ENCODE results near the gene LAMB3.

Gene LAMB3

DNA sequence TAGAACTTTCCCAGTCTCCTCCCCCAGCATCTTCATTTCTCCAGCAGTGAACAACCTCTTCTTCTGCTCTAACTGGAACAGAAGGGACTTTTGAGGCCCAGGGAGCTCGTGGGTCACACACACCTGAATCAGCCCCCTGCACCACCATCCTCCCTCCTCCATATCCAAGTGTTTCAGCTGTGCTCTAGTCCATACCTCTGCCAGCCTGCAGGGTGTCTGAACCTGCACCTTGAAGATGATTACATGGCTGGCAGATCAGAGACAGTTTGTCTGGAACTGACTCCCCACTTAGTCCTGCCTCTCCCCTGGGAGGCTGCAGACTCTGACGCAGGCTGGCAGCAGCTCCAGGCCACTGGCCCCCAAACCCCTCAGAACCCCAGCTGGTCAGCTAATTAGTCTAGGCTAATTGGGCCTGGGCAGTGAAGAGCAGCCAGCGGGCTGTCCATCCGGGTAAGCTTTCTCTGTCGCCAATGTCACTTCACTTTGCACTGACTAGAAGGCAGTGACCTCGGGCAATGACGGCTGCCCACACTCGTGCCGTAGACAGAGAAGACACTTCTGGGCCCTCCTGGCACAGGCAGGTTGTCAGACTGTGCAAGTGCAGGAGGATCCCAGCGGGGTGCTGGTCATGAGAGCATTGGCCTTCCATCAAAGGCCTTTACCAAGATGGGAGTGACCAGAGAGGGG lies 56.5 kb downstream of the LAMB3 start:
- no peak overlapping the region for H3K4me3 ChIP-seq (ENCODE audit: insufficient read depth, low read depth, low read length)
- H3K36me3 ChIP-seq (ENCODE audit: control insufficient read depth, insufficient read depth, low read length), result no peaks in the 10 kb centered on the region
- H3K4me1 ChIP-seq (ENCODE audit: control insufficient read depth, insufficient read depth, low read length), result no peaks in the 10 kb centered on the region
- H3K27me3 ChIP-seq (ENCODE audit: control insufficient read depth, insufficient read depth, low read length, poor library complexity, severe bottlenecking), result no peaks in the 10 kb centered on the region
- H3K27ac ChIP-seq (ENCODE audit: insufficient read depth, low read depth, low read length, poor library complexity, severe bottlenecking), result no peak overlapping the region
- H3K9me3 ChIP-seq (ENCODE audit: control insufficient read depth, low read length), result no peaks in the 10 kb centered on the region
- WGBS, 2 experiments, result 88% methylated on average over 10 of the region's 10 CpGs

DNA sequence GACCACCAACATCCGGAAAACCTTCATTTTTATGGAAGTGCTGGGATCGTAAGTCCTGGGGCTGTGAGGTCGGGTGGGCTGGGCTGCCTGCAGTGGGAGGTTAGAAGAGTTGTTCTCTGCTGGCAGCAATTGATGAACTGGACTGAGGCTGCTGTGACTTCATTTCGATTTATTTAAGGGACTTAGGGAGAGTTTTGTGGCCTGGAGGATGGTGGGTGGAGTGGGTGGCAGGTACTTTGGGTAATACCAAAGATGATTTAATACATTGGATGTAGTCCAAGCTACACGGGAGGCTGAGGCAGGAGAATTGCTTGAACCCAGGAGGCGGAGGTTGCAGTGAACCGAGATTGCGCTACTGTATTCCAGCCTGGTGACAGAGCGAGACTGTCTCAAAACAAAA lies 57.2 kb downstream of the LAMB3 start:
- H3K9me3 ChIP-seq (ENCODE audit: control insufficient read depth, low read length), result no peaks in the 10 kb centered on the region
- no peaks in the 10 kb centered on the region for H3K27me3 ChIP-seq (ENCODE audit: control insufficient read depth, insufficient read depth, low read length, poor library complexity, severe bottlenecking)
- no peaks in the 10 kb centered on the region for H3K36me3 ChIP-seq (ENCODE audit: control insufficient read depth, insufficient read depth, low read length)
- 86 to 88% methylated on average over 9 of the region's 9 CpGs for WGBS, 2 experiments
- no peaks in the 10 kb centered on the region for H3K4me1 ChIP-seq (ENCODE audit: control insufficient read depth, insufficient read depth, low read length)
- H3K4me3 ChIP-seq (ENCODE audit: insufficient read depth, low read depth, low read length), result no peak overlapping the region
- H3K27ac ChIP-seq (ENCODE audit: insufficient read depth, low read depth, low read length, poor library complexity, severe bottlenecking), result no peak overlapping the region

DNA sequence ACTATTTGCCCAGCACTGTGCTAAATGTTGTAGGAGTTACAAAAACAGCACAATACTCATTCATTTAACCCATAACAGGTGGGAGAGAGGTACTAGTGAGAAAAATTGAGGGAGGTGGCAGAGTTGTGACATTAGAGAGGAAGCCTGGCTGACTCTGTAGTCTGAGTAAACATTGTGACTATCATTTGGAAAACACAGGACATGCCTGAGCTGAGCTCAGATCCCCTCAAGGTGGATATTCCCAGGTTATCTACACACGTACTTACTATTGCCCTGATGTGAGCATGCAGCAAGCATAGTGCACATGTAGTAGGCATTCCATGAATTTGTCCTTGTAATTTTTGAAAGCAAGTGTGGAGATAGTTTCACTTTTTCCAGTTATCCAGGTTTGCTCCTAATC lies 57.8 kb downstream of the LAMB3 start:
- Histone ChIP-seq H3K4me3 (ENCODE audit: insufficient read depth, low read depth, low read length) (no peak overlapping the region), H3K4me1 (ENCODE audit: control insufficient read depth, insufficient read depth, low read length) (no peaks in the 10 kb centered on the region), H3K27me3 (ENCODE audit: control insufficient read depth, insufficient read depth, low read length, poor library complexity, severe bottlenecking) (no peaks in the 10 kb centered on the region), H3K9me3 (ENCODE audit: control insufficient read depth, low read length) (no peaks in the 10 kb centered on the region), H3K27ac (ENCODE audit: insufficient read depth, low read depth, low read length, poor library complexity, severe bottlenecking) (no peak overlapping the region), H3K36me3 (ENCODE audit: control insufficient read depth, insufficient read depth, low read length) (no peaks in the 10 kb centered on the region)
- 88 to 96% methylated on average over 1 of the region's 1 CpG for WGBS, 2 experiments

DNA sequence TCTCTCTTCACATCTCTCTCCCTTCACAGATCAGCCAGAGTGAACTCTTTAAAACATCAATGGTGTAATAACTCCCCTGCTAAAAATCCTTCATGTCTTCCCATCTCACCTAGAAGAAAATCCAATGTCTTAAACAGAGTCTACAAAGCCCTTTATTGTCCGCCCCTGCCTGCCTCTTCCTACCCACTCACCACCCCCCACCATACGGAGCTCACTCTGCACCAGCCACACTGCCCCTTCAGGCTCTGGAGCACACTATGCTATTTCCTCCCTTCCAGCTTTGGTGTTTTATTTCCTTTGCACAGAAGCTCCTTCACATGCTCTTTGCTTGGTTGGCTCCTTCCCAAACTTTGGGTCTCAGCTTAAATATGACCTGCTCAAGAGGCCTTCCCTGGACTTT lies 58.5 kb downstream of the LAMB3 start:
- 75 to 78% methylated on average over 2 of the region's 2 CpGs for WGBS, 2 experiments
- no peaks in the 10 kb centered on the region for H3K36me3 ChIP-seq (ENCODE audit: control insufficient read depth, insufficient read depth, low read length)
- no peaks in the 10 kb centered on the region for H3K9me3 ChIP-seq (ENCODE audit: control insufficient read depth, low read length)
- H3K4me1 ChIP-seq (ENCODE audit: control insufficient read depth, insufficient read depth, low read length), result no peaks in the 10 kb centered on the region
- H3K4me3 ChIP-seq (ENCODE audit: insufficient read depth, low read depth, low read length), result no peak overlapping the region
- H3K27ac ChIP-seq (ENCODE audit: insufficient read depth, low read depth, low read length, poor library complexity, severe bottlenecking), result no peak overlapping the region
- H3K27me3 ChIP-seq (ENCODE audit: control insufficient read depth, insufficient read depth, low read length, poor library complexity, severe bottlenecking), result no peaks in the 10 kb centered on the region

DNA sequence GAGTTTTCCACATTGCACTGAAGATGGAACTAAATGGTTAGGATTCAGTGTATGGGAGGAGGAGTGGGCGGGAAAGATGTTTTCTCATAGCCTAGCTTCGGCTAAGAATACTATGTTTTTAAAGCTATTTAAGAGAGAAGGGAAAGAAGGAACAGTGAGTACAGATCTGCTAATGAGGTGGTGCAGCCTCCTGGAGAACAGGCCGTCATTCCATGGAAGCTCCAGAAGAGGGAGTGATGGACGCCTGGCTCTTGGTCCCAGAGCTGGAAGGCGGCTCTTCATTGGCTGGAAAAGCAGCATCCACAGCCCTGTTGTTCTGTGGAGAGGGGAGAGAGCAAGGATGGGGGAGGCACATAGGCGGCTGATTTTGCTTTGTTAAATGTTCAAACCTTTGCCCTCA lies 61.8 kb downstream of the LAMB3 start:
- peaks cover 2% of the 10 kb centered on the region for H3K4me1 ChIP-seq (ENCODE audit: control insufficient read depth, insufficient read depth, low read length)
- no peak overlapping the region for H3K27ac ChIP-seq (ENCODE audit: insufficient read depth, low read depth, low read length, poor library complexity, severe bottlenecking)
- H3K27me3 ChIP-seq (ENCODE audit: control insufficient read depth, insufficient read depth, low read length, poor library complexity, severe bottlenecking), result peaks cover 13% of the 10 kb centered on the region
- H3K9me3 ChIP-seq (ENCODE audit: control insufficient read depth, low read length), result no peaks in the 10 kb centered on the region
- H3K36me3 ChIP-seq (ENCODE audit: control insufficient read depth, insufficient read depth, low read length), result no peaks in the 10 kb centered on the region
- WGBS, 2 experiments, result 44 to 45% methylated on average over 5 to 6 of the region's 6 CpGs
- no peak overlapping the region for H3K4me3 ChIP-seq (ENCODE audit: insufficient read depth, low read depth, low read length)

DNA sequence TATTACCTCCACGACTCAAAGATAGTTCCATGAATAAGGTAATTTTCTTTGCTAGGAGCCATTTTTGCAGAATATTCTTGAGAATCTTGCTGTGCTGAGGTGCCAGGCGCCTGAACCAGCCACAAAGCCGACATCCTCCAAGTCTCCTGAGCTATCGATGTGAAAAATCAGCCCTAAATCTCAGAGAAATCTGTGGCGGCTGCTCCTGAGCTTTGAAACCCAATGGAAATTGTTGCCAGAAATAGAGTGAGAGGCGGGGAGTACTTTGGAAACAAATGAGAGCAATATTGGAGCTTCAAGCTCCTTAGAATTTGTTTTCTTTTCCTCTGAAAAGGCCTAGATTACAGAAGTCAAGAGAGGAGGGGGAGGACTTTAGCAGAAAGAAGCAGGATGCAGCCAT lies 62.4 kb downstream of the LAMB3 start:
- Histone ChIP-seq H3K4me3 (ENCODE audit: insufficient read depth, low read depth, low read length) (no peak overlapping the region), H3K9me3 (ENCODE audit: control insufficient read depth, low read length) (no peaks in the 10 kb centered on the region), H3K27me3 (ENCODE audit: control insufficient read depth, insufficient read depth, low read length, poor library complexity, severe bottlenecking) (peaks cover 18% of the 10 kb centered on the region), H3K36me3 (ENCODE audit: control insufficient read depth, insufficient read depth, low read length) (no peaks in the 10 kb centered on the region), H3K4me1 (ENCODE audit: control insufficient read depth, insufficient read depth, low read length) (peaks cover 4% of the 10 kb centered on the region), H3K27ac (ENCODE audit: insufficient read depth, low read depth, low read length, poor library complexity, severe bottlenecking) (no peak overlapping the region)
- 94 to 96% methylated on average over 6 of the region's 6 CpGs for WGBS, 2 experiments

DNA sequence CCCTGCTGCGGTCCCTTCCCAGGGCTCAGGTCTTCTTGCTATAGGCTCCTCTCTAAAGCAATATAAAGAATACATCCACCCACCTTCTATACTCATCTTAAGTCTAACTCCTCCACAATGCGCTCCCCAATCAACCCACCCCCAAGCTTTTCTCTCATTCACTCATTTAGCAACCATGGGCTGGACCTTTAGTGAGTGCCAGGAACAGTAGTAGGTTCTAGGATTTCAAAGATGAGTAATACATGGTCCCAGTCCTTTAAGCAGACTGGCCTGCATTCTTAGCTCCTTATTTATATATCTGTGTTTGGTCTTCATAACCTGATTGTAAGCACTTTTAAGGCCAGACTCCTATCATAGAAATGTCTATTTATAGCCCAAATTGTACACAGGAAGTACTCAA lies 62.8 kb downstream of the LAMB3 start:
- Histone ChIP-seq H3K9me3 (ENCODE audit: control insufficient read depth, low read length) (no peaks in the 10 kb centered on the region), H3K4me1 (ENCODE audit: control insufficient read depth, insufficient read depth, low read length) (peaks cover 7% of the 10 kb centered on the region), H3K4me3 (ENCODE audit: insufficient read depth, low read depth, low read length) (no peak overlapping the region), H3K36me3 (ENCODE audit: control insufficient read depth, insufficient read depth, low read length) (no peaks in the 10 kb centered on the region), H3K27ac (ENCODE audit: insufficient read depth, low read depth, low read length, poor library complexity, severe bottlenecking) (no peak overlapping the region), H3K27me3 (ENCODE audit: control insufficient read depth, insufficient read depth, low read length, poor library complexity, severe bottlenecking) (peaks cover 21% of the 10 kb centered on the region)
- 93 to 98% methylated on average over 2 of the region's 2 CpGs for WGBS, 2 experiments

DNA sequence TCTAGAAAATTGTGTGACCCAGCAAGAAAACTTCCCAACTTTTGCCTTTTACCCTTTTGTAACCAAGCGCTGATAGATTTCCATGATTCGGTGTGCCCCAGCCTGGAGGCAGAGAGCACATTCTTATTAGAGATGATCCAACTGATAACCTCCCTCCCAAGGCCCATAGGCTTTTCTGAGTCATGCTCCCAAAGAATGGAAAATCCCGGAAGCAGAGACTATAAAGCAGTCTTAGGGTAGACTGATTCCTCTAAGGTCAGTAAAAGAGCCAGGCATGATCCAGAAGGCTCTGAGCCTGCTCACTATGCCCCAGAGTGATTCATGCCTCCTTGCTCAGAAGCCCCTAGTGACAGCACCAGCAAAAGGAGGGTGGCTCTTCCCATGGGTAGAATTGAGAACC lies 64.4 kb downstream of the LAMB3 start:
- H3K27me3 ChIP-seq (ENCODE audit: control insufficient read depth, insufficient read depth, low read length, poor library complexity, severe bottlenecking), result peaks cover 21% of the 10 kb centered on the region
- H3K4me1 ChIP-seq (ENCODE audit: control insufficient read depth, insufficient read depth, low read length), result peaks cover 10% of the 10 kb centered on the region
- H3K36me3 ChIP-seq (ENCODE audit: control insufficient read depth, insufficient read depth, low read length), result no peaks in the 10 kb centered on the region
- H3K4me3 ChIP-seq (ENCODE audit: insufficient read depth, low read depth, low read length), result no peak overlapping the region
- no peaks in the 10 kb centered on the region for H3K9me3 ChIP-seq (ENCODE audit: control insufficient read depth, low read length)
- 91 to 93% methylated on average over 3 of the region's 3 CpGs for WGBS, 2 experiments
- no peak overlapping the region for H3K27ac ChIP-seq (ENCODE audit: insufficient read depth, low read depth, low read length, poor library complexity, severe bottlenecking)

DNA sequence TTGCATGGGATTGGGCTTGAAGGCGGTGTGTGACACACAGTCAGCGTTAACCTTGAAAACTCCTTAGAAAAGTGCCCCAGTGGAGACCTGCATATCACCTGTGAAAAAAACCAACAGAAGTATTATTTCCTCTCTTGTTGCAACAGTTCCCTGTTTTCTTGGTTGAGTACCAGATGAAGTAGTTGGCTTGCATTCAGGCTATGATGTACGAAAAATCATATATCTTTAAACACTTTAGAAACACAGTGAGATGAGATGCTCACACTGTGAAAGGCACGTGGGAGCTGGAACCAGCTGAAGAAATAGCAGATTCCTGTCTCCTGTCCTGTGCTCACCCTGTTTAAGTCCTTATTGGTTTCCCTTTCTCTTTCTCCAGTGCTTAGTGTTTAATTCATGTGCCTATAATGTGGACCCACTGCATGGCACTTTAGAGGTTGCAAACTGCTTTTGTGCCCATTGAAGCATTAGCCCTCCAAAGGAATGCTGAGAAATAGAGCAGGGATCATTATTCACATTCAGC lies 65.9 kb downstream of the LAMB3 start:
- Histone ChIP-seq H3K4me3 (ENCODE audit: insufficient read depth, low read depth, low read length) (no peak overlapping the region), H3K4me1 (ENCODE audit: control insufficient read depth, insufficient read depth, low read length) (peaks cover 10% of the 10 kb centered on the region), H3K36me3 (ENCODE audit: control insufficient read depth, insufficient read depth, low read length) (no peaks in the 10 kb centered on the region), H3K27ac (ENCODE audit: insufficient read depth, low read depth, low read length, poor library complexity, severe bottlenecking) (no peak overlapping the region), H3K27me3 (ENCODE audit: control insufficient read depth, insufficient read depth, low read length, poor library complexity, severe bottlenecking) (peaks cover 21% of the 10 kb centered on the region), H3K9me3 (ENCODE audit: control insufficient read depth, low read length) (no peaks in the 10 kb centered on the region)
- 86 to 93% methylated on average over 4 of the region's 4 CpGs for WGBS, 2 experiments

DNA sequence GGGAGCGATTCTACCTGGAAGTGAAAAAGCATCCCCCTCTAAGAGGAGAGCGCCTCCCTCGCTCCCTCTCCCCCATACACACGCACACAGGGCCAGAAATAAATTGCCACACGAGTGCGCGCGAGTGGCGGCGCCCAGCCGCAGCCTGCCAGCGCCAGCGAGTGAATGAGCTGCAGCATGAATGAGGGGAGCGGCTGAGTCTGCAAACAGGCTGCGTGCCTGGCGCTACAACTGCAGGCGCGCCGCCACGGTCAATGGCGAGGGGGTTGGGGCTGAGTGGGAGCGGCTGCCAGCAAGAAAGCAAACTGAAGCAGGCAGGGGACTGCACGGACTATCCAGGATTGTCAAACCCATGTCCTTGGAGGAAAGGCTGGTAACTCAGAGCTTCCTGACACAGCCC lies 66.6 kb downstream of the LAMB3 start:
- Histone ChIP-seq H3K27ac (ENCODE audit: insufficient read depth, low read depth, low read length, poor library complexity, severe bottlenecking) (no peak overlapping the region), H3K4me1 (ENCODE audit: control insufficient read depth, insufficient read depth, low read length) (peaks cover 10% of the 10 kb centered on the region), H3K36me3 (ENCODE audit: control insufficient read depth, insufficient read depth, low read length) (no peaks in the 10 kb centered on the region), H3K9me3 (ENCODE audit: control insufficient read depth, low read length) (no peaks in the 10 kb centered on the region), H3K27me3 (ENCODE audit: control insufficient read depth, insufficient read depth, low read length, poor library complexity, severe bottlenecking) (peaks cover 21% of the 10 kb centered on the region), H3K4me3 (ENCODE audit: insufficient read depth, low read depth, low read length) (no peak overlapping the region)
- WGBS, 2 experiments, result 7 to 8% methylated on average over 23 of the region's 23 CpGs
